AG10803 (cell line): ENCODE results near the gene SYF2.
A peak's percentile ranks its signal among the peaks of the same experiment; 100 is the strongest.
"Not testable (repeated sequence)": the region's sequence is repeated elsewhere in the genome, so short reads cannot be mapped to it uniquely, and the experiment has no call there.

Experiments
- DNase-seq: peaks from one replicate; pipeline ENCODE4 v3.0.0; 2010; ENCODE audit warnings: low read depth
- H3K4me3 ChIP-seq: 2 replicates; pipeline ENCODE4 v1.5.1; 2011; ENCODE audit warnings: mild to moderate bottlenecking, low read length, control low read depth
- TF ChIP-seq, protein P1 (sequence below): conservative IDR thresholded peaks from 2 replicates; pipeline ENCODE4 v1.5.1; 2011; ENCODE audit warnings: mild to moderate bottlenecking, low read length, control low read depth, inconsistent platforms

The SYF2 gene

GRCh38 chr1:25246600-25247023 is 14.3 kb upstream of the SYF2 start:
- TF ChIP-seq, protein P1, sequence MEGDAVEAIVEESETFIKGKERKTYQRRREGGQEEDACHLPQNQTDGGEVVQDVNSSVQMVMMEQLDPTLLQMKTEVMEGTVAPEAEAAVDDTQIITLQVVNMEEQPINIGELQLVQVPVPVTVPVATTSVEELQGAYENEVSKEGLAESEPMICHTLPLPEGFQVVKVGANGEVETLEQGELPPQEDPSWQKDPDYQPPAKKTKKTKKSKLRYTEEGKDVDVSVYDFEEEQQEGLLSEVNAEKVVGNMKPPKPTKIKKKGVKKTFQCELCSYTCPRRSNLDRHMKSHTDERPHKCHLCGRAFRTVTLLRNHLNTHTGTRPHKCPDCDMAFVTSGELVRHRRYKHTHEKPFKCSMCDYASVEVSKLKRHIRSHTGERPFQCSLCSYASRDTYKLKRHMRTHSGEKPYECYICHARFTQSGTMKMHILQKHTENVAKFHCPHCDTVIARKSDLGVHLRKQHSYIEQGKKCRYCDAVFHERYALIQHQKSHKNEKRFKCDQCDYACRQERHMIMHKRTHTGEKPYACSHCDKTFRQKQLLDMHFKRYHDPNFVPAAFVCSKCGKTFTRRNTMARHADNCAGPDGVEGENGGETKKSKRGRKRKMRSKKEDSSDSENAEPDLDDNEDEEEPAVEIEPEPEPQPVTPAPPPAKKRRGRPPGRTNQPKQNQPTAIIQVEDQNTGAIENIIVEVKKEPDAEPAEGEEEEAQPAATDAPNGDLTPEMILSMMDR = no peak
- H3K4me3 ChIP-seq = peak overlapping the region; percentile 99
- DNase-seq = no peak

DNA sequence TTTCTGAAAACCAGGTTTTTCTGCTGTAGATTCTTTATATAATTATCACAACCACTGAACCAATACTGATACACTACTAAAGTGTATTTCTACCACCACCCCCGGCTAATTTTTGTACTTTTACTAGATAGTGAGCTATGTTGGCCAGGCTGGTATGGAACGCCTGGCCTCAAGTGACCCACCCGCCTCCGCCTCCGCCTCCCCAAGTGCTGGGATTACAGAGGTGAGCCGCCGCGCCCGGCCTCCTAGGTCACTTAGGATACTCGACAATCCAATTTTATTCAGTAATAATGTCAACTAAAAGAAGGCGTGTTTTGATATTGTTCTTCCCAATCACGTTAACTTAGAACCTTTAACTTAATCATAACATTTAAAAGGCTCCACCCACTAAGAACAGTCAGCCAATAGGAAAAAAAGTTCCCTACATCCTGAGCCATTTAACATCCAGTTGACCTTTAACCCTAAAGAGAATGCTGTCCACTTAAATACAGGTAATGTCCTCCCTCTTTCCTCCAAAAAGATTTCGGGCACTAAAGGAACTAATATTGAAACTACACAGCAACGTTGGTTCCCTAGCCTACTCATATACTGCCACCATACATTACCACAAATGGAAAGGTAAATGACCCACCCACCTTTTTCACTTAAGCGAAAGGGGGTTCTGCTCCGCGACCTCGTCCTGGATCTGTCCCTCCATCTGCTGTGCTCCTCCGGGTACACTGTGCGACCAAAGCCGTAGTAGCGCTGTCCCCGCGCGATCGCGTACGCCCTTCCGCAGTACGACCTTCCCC is 13.7 kb upstream of the SYF2 start:
- H3K4me3 ChIP-seq = peak overlapping the region; percentile 99
- DNase-seq = peak; percentile 34
- TF ChIP-seq, protein P1 = no peak

DNA sequence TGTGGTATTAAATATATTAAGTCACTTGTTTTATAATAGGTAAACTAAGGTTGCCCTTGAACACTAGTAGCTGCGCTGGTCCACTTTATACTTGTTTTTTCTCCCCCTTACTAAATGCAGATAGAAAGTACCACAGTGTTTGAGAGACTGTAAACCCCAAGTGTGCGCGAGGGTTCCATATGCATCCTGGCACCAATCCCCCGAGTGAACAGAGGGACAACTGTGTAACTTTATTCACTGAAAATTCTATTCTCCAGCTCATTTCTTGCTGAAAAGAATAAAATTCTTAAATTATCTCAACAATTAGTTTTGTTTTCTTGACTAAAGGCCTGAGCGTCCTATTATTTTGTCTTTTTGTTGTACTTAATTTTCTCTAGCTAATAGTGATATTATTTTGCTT is 13.1 kb upstream of the SYF2 start:
- no peak for DNase-seq
- TF ChIP-seq, protein P1 = no peak
- H3K4me3 ChIP-seq = peak overlapping the region; percentile 99

DNA sequence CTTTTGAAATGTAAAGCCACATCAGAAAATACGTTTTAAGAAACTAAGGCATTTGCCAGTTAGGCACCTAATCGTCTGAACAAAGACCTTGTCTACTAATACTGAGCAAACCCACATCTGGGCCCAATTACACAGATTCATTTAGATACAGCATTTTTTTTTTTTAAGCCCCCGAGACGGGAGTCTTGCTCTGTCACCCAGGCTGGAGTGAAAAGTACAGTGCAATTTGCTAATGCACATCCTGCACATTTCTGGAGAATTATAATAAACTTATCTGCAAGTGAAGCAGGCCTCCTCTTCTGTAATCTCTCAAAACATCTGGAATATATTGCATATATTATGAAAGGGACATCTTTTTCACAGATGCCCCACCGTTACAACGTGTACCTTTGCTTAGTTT is 11.6 kb upstream of the SYF2 start:
- no peak for DNase-seq
- peak overlapping the region; percentile 99; the same call in 1 of the 2 replicates for H3K4me3 ChIP-seq
- TF ChIP-seq, protein P1 = no peak

GRCh38 chr1:25239681-25240541 is 7.6 kb upstream of the SYF2 start:
- peak; percentile 90 for DNase-seq
- peak overlapping the region; percentile 48 for H3K4me3 ChIP-seq
- TF ChIP-seq, protein P1 = peak; percentile 69

- TF ChIP-seq, protein P1 = no peak
- H3K4me3 ChIP-seq = no peak overlapping the region
- no peak for DNase-seq
Measured at GRCh38 chr1:25238046-25238445, 5.7 kb upstream of the SYF2 start.

DNA sequence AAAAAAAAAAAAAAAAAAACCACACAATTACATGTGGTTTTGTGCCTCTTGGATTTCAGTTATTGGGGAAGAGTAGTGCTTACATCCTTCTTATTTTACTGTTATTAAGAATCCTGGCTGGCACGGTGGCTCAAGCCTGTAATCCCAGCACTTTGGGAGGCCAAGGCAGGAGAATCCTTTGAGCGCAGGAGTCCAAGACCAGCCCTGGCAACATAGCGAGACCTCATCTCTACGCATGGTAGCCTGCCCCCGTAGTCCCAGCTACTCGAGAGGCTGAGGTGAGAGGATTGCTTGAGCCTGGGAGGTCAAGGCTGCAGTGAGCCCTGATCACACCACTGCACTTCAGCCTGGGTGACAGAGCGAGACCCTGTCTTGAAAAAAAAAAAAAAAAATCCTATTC is 4.0 kb upstream of the SYF2 start:
- H3K4me3 ChIP-seq, DNase-seq: not testable (repeated sequence)

DNA sequence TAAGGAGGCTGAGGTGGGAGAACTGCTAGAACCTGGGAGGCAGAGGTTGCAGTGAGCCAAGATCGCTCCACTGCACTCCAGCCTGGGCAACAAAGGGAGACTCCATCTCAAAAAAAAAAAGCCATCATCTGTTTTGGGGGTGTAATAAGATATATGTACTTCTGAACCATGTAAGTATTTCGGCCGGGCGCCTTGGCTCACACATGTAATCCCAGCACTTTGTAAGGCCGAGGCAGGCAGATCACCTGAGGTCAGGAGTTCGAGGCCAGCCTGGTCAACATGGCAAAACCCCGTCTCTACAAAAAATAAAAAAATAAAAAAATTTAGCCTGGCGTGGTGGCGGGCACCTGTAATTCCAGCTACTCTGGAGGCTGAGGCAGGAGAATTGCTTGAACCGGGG is 3.1 kb upstream of the SYF2 start:
- H3K4me3 ChIP-seq, DNase-seq: not testable (repeated sequence)
